Measurements from ENCODE around the gene HOXA3. TPM values are rescaled to one million over a fixed set of nuclear protein-coding genes. Genes with fewer than 3 reads are reported as not detected.

Gene HOXA3
- total RNA-seq, 1 donor from 2014 or later = not detected

GRCh38 chr7:27108390-27109127, 43.8 kb downstream of the HOXA3 start:
- Histone ChIP-seq H3F3A (ENCODE audit: low read depth) (peaks cover 24% of the 10 kb centered on the region), H3K27me3 (peaks cover 100% of the 10 kb centered on the region), H3K27ac (no peak overlapping the region), H3K9ac (no peak overlapping the region), H2AFZ (replicated peaks) (no peak overlapping the region), H3K36me3 (no peaks in the 10 kb centered on the region), H3K4me1 (no peaks in the 10 kb centered on the region), H4K20me1 (ENCODE audit: low read depth) (peaks cover 100% of the 10 kb centered on the region), H3K79me2 (ENCODE audit: low read depth) (no peaks in the 10 kb centered on the region), H3K4me2 (no peak overlapping the region), H3K4me3 (no peak overlapping the region), H3K9me3 (ENCODE audit: low read depth) (no peaks in the 10 kb centered on the region)
- H3K27me3 Mint-ChIP-seq (ENCODE audit: insufficient read depth, low read depth) = peaks cover 95% of the 10 kb centered on the region
- TF ChIP-seq CTCF (IDR thresholded peaks at IDR 0.05) = no peak
- peak; percentile 86 for TF ChIP-seq EZH2phosphoT487 (IDR thresholded peaks at IDR 0.05)
- peak; percentile 94 for TF ChIP-seq EZH2 (IDR thresholded peaks at IDR 0.05)
- H3K4me3 Mint-ChIP-seq = peak overlapping the region; percentile 49
- peaks cover 3% of the 10 kb centered on the region for H3K9me3 Mint-ChIP-seq
- peak; percentile 83 for DNase-seq (ENCODE audit: low spot score)
- no peak overlapping the region for H3K27ac Mint-ChIP-seq
- no peaks in the 10 kb centered on the region for H3K4me1 Mint-ChIP-seq
- H3K36me3 Mint-ChIP-seq = no peaks in the 10 kb centered on the region

- Histone ChIP-seq H3K27me3 (peaks cover 100% of the 10 kb centered on the region), H3F3A (ENCODE audit: low read depth) (peaks cover 16% of the 10 kb centered on the region), H3K79me2 (ENCODE audit: low read depth) (no peaks in the 10 kb centered on the region), H3K9ac (no peak overlapping the region), H3K9me3 (ENCODE audit: low read depth) (no peaks in the 10 kb centered on the region), H4K20me1 (ENCODE audit: low read depth) (peaks cover 100% of the 10 kb centered on the region), H3K36me3 (no peaks in the 10 kb centered on the region), H3K4me3 (no peak overlapping the region), H2AFZ (replicated peaks) (no peak overlapping the region), H3K4me2 (no peak overlapping the region), H3K4me1 (no peaks in the 10 kb centered on the region), H3K27ac (no peak overlapping the region)
- Mint-ChIP-seq H3K4me3 (no peak overlapping the region), H3K27ac (no peak overlapping the region), H3K27me3 (ENCODE audit: insufficient read depth, low read depth) (peaks cover 97% of the 10 kb centered on the region), H3K4me1 (no peaks in the 10 kb centered on the region), H3K9me3 (peaks cover 3% of the 10 kb centered on the region), H3K36me3 (no peaks in the 10 kb centered on the region)
- no peak for DNase-seq (ENCODE audit: low spot score)
- TF ChIP-seq CTCF (IDR thresholded peaks at IDR 0.05) (no peak), EZH2phosphoT487 (IDR thresholded peaks at IDR 0.05) (peak; percentile 1)
These were observed 44.7 kb downstream of the HOXA3 start for GRCh38 chr7:27107391-27108381.

- peaks cover 100% of the 10 kb centered on the region for H3K27me3 ChIP-seq
- H3K9ac ChIP-seq = no peak overlapping the region
- no peak for DNase-seq (ENCODE audit: low spot score)
- Mint-ChIP-seq H3K4me1 (no peaks in the 10 kb centered on the region), H3K27me3 (ENCODE audit: insufficient read depth, low read depth) (peaks cover 96% of the 10 kb centered on the region), H3K36me3 (no peaks in the 10 kb centered on the region), H3K4me3 (no peak overlapping the region), H3K9me3 (peaks cover 3% of the 10 kb centered on the region), H3K27ac (no peak overlapping the region)
- no peaks in the 10 kb centered on the region for H3K36me3 ChIP-seq
- no peak overlapping the region for H2AFZ ChIP-seq (replicated peaks)
- no peaks in the 10 kb centered on the region for H3K79me2 ChIP-seq (ENCODE audit: low read depth)
- no peak overlapping the region for H3K4me2 ChIP-seq
- H3K9me3 ChIP-seq (ENCODE audit: low read depth) = no peaks in the 10 kb centered on the region
- H3K27ac ChIP-seq = no peak overlapping the region
- no peak overlapping the region for H3K4me3 ChIP-seq
- H4K20me1 ChIP-seq (ENCODE audit: low read depth) = peaks cover 100% of the 10 kb centered on the region
- H3F3A ChIP-seq (ENCODE audit: low read depth) = peaks cover 11% of the 10 kb centered on the region
- no peaks in the 10 kb centered on the region for H3K4me1 ChIP-seq
- TF ChIP-seq CTCF (IDR thresholded peaks at IDR 0.05) (no peak), EZH2 (IDR thresholded peaks at IDR 0.05) (peak; percentile 80)
These were observed 45.5 kb downstream of the HOXA3 start for GRCh38 chr7:27106901-27107240.

All from neural progenitor cell (in vitro differentiated cells).